NCI-H1105 treated with DMSO at 0.1 percent for 48 hours (cell line): Measurements from ENCODE around the gene B3GAT3.
"Not testable (repeated sequence)": the region's sequence is repeated elsewhere in the genome, so short reads cannot be mapped to it uniquely, and the experiment has no call there.

ENCODE experiments used
- DNase-seq: peaks from one replicate; lab custom pipeline; 2025; lab: John Stamatoyannopoulos, UW

The B3GAT3 gene

DNA sequence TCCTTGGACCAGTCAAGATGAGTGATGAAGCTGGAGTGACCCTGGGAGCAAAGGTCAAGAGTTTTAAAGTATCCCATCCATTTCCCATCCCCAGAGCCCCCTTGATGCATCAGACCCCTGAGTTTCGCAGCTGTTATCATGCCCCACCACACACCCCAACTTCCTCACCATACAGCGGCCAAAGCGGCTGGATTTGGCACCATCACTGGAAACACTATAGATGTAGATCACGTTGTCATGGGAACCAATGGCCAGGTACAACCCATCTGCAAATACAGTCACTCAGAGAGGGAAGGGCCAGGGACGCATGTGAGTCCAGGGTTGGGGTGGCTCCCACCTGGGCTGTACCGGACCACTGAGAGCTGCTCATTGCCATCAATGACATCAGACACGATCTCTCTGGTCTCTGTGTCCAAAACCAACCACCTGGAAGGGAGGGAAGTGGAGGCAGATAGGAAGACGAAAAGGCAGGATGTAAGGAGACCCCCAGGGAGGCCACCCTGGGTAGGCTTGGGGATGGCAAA lies 17.9 kb downstream of the B3GAT3 start:
- DNase-seq, result no peak

DNA sequence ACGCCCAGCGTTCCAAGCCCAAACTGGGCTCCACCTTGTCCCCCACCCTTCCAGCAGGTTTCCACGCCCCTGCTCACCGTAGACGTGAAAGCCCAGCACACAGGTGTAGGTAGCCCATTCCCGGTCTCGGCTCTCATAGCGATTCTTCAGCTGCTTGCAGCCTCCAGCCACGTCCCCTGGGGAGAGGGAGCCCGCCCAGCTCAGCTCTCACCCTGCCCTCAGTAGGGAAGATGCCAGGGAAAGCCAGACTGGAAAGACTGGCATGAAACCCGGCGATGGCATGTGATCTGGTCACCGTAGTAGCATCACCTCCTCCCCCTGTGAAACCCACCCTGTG lies 18.7 kb downstream of the B3GAT3 start:
- DNase-seq, result no peak

DNA sequence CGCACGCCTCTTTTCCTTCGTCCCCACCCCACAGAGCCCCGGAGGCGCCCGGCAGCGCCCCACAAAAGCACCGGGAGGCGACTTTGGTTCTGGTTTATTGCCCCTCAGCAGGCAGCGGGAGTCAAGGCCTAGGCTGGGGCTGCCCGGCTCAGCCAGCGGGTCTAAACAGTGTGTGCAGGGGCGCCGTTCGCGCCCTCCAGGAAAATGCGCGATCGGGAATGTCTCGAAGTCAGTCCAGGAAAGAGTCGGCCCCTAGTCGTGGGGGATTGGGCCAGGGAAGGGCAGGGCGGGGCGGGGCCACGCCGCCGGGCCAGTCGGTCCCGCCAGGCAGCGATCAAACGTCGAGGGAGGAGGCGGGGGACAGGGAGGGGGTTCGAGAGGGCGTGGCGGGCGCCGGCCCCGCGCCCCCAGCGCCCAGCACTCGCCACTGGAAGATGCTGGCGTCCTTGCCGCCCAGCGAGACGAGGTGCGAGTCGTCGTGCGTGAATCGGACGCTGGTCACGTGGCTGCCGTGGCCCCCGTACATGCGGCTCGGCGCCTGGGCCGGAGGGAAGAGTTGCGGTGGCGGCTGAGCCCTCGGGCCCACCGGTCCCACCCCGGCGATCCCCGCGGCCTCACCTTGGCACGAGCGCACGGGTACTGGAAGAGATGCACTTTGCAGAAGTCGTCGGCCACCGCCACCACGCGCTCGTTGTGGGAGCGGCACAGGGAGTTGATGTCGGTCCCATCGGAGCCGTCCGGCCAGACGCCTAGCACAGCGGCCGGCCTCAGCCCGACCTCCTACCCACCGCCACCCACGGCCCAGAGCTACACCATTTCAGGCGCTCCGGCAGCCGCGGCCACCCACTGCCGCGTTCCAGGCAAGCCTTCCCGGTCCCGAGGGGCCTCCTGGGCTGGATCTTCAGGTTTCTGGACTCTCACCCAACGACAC lies 19.4 kb downstream of the B3GAT3 start:
- peak; percentile 69 for DNase-seq

DNA sequence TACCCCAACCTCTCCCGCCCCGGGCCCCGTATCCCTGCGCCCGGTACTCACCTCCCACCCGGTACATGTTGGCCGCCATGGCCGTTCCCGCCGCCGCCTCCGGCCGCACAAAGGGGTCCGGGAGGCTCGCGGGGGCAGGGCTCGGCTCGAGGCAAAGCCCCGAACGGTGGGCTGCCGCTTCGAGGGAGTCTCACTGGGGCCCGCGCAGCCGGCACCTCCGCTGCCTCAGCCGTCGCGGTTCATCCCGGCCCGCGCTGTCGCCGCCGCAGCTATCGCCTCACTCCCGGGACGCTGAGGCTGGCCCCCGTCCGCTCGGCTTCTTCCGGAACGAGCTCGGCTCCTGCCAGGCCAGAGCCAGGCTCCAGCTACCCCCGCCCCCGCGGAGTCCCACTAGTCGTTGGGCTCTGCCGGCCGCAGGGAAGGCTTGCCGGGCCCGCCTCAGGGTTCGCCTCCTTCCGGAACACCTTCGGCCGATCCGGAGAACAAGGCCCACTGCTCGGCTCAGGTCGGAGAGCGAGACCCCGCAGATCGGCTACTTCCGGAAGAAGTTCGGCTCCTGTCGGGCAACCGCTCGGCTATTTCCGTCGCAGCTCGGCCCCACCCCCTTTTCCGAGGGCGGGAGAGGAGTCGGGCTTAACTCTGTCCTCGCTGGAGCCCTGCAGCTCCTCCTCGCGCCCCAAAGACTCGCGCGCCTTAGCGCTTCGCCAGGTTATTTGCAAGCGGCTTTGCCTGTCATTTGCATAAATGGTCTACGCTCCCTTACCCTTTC lies 20.2 kb downstream of the B3GAT3 start, which contains the start of gene MTA2:
MTA2 (minus strand) TSS at position 494 of the 769 bp plus-strand sequence; CDS start at position 79, 415 bp downstream.
- peak; percentile 98 for DNase-seq

DNA sequence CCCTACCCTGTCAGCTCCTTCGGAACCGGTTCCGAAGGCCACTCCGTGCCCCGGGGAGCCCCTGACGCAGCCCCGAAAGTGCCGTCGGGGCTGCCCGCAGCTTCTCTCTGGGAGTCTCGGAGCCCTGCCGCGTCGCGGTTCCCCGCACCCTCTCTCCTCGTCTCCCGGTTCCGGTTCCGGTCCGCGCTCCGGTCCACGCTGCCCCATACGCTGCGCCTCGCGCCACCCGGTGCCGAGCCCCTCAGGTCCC lies 20.7 kb downstream of the B3GAT3 start:
- DNase-seq, result no peak

DNA sequence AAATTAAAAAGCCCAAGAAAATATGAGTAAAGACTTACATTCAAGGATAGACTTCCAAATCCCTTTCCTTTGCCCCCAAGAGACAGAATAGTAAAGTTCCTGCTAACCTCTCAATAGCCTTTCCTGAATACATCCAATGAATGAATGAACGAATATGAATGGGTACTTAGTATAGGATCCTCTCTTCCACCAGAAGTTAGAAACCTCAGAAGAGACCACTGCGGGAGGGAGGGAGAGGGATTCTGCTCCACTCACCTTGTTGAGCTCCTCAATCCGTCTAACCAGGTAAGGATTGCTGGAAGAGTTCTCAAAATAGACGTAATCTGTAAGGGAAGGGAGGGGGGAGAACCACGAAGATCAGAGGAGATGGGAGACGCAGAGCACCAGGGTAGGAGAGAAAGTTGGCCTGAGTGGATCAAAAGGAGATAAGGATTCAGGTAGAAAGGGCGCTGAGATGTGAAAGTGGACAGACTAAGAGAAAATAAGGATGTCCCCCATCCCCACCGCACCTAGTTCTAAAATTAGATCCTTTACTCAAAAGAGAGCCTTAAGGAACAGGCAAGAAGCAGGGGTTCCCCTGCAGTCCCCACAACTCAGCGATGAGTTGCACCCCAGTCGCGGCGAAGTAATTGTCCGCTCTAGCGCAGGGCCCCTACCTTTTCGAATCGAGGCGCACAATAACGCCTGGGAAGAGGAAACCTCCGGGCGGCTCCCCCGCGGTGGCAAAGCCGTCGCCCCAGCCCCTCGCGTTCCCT lies 21.2 kb downstream of the B3GAT3 start:
- no peak for DNase-seq

DNA sequence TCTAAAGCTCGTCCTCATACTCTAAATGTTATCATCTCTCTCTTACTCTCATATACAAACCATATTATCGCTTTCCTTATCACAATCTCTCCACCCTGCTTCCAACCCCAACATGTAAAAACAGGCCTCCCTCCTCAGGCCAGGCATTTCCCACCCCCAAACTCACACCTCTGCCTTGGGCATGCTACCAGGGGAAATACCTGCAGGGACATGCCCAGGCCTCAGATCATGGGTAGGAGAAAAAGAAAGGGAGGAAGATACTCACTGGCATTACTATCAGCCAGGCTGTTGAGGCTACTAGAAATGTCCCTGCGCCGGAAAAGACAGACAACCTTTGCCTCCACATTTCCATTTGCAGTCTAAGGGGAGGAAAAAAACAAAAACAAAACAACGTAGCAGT lies 21.9 kb downstream of the B3GAT3 start:
- DNase-seq, result peak; percentile 16

DNA sequence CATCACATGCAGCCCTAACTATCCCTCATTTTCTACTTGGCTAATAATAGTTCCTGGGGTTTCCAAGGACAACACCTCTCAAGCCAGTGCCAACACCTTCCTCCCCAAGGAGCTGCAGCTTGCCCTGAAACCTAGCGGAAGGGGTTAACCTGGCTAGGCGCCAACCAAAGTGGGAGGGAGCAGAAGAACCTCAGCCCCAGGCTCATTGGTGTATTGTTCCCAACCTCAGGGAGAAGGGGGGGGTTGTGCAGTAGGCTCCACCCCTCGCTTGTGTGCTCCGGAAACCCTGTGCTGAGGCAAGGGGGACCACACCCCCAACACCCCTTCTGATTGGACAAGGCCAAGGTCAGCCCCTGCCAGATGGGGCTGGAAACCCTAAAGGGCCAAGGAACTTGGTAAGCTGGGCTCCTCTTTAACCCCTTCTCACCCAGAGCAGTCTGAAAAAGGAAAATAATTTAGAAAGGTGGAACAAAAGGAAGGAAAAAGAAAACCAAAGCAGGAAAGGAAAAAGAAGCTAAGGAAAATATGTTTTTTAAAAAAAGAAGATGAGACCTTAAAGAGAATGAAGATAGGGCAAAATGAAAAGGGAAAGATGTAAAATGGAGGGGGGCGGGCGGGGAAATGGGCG lies 22.6 kb downstream of the B3GAT3 start:
- peak; percentile 84 for DNase-seq

DNA sequence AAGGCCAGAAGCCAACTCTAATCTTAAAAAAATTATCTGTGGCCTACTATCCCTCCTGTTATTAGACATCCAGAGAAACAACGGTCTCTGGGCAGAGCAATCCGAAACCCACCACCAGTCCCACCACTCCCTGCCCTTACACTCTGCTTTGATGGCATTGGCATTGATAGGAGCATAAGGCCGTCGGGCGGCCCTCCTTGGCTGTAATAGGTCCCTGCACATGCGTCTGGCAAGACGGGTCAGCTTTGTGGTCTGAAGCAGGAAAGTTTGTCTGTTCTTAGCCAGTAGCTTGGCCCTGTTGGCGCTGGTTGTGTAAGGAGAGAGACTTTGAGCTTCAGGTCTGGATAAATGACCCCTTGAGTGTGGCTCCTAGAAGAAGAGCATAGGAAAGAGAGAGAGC lies 26.7 kb downstream of the B3GAT3 start:
- no peak for DNase-seq

DNA sequence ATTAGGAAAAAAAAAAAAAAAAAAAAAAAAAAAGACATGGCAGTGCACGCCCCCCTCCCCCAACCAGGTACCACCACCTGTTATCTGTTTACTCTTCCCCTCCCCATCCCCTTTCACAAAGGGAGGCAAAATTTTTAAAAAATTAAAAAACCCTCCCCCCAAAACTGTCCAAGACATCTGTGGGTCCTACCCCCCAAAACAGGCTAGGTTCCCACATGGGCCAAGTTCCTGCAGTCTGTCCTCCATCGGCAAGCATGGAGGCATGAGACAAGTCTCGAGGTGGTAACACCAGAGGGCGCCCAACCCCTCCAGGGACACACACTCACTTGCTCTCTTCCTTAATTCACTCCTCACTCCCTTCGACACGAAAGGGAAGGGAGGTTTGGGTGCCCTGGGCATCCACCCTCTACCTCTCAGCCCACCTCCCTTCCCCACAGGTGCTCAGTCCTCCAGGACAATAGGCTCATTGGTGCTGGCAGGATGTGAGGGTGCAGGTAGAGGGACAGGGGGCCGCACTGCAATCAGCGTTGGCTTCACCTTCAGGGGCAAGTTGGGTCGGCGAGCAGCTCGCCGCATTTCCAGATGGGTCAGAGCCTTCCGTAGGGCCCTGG lies 28.2 kb downstream of the B3GAT3 start:
- DNase-seq, result peak; percentile 68

DNA sequence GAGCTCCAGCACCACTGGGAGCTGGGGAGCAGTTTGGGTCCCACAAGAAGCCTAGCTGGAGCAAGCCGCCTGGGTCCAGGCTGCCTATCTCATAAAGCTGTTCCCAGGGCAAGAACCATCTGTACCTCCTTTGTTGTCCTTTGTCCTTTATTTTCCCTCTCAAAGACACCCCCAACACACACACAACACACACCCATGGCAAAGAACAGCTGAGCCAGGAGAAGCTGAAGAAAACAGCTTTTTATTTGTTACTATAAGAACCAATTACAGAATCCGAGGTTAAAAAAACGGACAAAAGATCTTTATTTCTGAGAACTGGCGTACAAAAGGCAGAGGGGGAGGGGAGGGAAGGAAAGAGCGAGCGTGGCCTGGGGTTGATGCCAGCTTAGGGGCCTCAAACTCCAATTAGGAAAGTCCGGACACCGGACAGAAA lies 28.8 kb downstream of the B3GAT3 start:
- DNase-seq, result no peak

DNA sequence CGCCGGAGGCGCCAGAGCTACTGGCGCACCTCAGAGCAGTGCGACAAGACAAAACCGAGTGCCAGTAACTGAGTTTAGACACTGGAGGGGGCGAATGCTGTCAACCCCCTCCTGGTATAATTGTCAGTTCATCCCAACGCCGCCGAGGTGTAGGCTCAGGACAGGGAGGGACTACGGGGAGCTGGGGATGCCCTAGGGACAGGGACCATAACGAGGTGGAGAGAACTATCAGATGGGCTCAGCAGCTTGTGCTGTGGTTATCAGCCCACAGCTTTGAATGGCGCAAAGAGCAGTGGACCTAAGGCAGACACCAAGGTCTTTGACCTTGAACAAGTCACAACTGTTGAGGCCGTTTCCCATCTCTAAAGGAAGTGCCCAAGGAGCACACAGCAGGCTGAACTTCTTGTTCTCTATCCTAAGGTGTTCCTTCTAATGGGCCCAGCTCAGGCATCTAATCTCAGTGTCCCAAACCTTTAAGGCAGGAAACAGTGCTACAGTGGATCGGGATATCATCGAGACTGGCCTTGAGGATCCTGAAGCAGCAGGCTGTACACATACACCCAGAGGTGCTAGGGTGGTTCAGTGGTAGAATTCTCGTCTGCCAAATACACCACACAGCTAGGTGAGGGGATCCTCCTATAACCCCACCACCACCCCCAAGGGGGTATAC lies 29.5 kb downstream of the B3GAT3 start:
- DNase-seq, result no peak

DNA sequence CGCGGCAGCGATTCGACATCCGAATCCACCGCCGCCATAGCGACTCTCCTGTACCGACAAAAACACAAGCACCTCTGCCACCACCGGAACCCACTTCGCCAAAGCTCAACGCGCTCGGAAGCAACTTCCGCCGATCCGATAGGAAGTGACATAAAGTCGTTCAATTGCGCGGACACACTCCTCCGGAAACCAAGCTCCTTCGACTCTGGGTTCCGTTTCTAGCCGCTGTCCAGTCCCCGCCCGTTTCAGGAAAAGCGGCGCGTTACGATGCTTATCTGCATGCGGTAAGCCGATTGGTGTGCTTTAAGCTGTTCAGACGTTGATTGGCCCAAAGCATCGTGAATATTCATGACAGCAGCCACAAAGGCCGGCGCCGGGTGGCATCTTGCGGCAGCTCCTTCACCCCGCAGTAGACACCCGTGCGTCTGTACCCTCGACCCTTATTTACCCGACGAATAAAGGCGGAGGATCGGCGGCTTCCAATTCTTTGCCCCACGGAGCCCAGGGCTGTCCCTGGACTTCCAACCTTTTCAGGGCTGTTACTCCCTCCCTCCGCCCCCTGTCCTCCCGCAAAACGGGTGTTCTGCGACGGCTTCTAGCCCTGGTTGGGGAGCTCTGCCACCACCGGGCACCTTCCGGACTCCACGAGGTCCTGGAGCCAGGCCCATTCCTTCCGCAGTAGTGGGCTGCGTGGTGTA lies 30.2 kb downstream of the B3GAT3 start, which contains the start of gene TUT1:
TUT1 (minus strand) TSS at position 76 of the 698 bp plus-strand sequence; CDS start at position 38, 38 bp downstream.
- peak; percentile 99 for DNase-seq

DNA sequence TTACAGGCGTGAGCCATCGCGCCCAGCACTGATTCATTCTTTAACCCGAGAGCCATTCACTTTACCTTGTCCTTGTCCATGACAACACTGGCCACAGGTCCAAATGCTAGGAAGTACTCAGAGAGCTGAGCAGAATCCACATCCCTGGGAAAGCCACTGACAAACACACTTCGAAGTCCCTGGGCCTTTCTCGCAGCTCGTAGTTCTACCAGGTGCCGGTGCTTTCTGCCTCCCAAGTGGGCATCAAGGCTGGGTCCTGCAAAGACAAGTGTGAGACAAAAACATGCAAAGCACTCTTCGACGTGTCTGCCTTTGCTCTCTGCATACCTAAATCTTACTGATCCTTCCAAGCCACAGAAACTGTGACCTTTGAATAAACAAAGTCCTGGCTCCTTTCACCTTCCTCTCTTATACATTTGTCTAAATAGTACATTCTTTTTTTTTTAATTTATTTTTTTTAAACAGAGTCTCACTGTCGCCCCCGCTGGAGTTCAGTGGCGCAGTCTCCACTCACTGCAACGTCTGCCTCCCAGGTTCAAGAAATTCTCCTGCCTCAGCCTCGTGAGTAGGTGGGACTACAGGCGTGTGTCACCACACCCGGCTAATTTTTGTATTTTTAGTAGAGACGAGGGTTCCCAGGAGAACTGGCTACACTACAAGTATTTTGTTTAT lies 32.7 kb downstream of the B3GAT3 start:
- DNase-seq, result no peak

DNA sequence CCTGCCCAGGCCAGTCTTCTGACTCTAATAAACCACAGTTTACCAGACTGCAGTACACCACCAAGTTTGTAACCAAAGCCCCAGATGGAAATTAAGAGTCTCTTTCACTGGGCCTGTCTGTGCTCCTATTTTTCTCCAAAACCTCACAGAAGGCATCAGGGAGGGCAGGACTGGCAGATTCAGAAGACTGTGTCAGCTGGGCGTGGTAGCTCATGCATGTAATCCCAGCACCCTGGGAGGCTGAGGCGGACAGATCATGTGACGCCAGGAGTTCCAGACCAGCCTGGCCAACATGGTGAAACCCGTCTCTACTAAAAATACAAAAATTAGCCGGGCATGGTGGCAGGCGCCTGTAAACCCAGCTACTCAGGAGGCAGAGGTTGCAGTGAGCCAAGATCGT lies 36.4 kb downstream of the B3GAT3 start:
- not testable (repeated sequence) for DNase-seq

DNA sequence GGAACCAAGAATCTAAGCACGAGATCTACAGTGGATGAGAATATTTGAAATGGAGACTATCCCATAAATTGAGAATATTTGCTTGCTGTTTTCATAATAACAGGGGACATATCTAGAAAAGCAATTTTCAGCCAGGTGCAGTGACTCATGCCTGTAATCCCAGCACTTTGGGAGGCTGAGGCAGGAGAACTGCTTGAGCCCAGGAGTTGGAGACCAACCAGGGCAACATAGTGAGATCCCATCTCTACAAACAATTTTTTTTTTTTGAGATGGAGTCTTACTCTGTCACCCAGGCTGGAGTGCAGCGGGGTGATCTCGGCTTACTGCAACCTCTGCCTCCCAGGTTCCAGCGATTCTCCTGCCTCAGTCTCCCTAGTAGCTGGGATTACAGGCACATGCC lies 40.1 kb downstream of the B3GAT3 start:
- DNase-seq, result not testable (repeated sequence)

DNA sequence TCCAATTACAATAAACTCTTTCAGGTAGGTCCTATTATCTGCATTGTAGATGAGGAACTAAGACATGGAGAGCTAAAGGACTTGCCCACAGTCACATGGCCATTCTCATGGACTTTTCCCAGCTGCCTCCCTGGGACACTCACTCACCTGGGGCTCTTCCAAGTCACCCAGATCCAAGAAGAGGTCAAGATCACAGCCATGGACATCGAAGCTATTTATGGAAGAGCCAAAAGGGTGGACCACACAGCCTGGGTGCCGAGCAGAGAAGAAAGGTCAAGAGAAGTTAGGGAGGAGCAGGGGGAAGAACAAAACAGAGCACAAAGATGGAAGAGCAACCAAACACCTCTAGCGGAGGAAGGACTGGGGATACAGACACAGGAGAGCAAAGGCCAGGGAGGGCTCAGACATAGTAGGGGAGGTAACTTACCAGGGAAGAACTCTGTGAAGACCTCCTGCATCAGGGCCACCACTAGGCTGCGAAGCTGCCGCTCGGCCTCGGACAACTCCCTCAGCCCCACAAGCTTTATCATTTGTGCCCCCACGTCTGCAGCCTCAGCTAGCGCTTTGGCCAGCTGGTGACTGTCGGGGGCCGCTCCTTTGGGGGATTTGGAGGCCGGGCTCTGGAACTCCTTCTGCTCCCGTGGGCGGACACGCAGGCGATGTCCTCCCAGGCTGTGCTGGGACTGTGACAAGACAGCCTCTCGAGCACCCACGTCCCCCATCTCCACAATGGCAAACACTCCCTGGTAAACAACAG lies 40.6 kb downstream of the B3GAT3 start:
- no peak for DNase-seq

DNA sequence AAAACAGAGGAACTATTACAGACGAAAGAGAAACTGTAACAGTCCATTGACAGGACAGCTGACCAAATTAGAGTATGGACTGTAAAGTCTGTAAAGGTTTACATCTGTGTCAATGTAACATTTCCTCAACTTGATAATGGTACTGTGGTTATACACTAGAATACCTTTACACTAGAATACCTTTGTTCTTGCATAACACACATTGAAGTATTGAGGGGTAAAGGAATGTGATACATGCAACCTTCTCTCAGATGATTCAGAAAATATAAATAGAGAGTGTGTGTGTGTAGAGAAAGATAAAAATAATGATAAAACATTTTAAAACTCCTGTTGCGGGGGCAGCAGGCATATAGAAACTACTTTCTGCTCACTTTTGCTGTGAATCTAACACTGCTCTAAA lies 42.5 kb downstream of the B3GAT3 start:
- no peak for DNase-seq

DNA sequence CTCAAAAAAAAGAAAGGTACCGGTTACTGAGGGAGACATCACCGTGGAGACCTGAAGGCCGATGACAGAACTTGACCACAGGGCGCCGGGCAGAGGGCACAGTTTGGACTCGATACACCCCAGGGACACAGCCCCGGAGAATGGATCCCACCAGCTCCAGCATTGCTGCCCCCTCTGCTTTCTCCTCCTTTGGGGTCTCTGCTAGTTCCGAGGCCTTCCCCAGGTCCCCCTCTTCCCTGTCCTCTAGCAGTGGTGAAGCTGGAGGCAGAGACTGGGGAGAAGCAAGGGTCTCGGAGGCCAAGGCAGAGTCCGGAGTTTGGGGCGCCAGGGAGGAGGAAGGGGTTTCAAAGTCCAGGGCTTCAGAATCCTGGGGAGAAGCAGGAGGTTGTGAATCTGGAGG lies 43.2 kb downstream of the B3GAT3 start:
- no peak for DNase-seq
